Measurements from ENCODE around the gene LSM14B.

Gene LSM14B

DNA sequence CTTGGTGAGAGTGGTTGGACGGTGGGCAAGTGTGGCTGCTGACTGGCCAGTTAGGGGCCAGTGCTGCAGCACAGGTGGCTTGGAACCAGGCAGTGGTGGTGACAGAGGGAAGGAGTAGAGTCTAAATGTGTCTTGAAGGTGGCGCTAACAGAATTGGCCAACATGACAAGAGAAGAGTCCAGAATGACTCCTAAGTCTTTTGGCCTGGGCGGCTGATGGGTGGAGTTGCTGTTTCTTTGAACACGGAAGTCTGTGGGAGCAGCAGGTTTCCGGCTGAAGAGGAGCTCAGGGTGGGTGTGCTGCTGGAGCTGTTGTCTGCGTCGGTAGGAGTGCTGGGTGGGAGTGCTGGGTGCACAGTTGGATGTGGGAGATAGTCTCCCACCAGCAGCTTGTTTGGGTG, 10.1 kb downstream of the LSM14B start:
- no peak for DNase-seq (ENCODE audit: low read depth in 3 of 3, low spot score in 1 of 3)

DNA sequence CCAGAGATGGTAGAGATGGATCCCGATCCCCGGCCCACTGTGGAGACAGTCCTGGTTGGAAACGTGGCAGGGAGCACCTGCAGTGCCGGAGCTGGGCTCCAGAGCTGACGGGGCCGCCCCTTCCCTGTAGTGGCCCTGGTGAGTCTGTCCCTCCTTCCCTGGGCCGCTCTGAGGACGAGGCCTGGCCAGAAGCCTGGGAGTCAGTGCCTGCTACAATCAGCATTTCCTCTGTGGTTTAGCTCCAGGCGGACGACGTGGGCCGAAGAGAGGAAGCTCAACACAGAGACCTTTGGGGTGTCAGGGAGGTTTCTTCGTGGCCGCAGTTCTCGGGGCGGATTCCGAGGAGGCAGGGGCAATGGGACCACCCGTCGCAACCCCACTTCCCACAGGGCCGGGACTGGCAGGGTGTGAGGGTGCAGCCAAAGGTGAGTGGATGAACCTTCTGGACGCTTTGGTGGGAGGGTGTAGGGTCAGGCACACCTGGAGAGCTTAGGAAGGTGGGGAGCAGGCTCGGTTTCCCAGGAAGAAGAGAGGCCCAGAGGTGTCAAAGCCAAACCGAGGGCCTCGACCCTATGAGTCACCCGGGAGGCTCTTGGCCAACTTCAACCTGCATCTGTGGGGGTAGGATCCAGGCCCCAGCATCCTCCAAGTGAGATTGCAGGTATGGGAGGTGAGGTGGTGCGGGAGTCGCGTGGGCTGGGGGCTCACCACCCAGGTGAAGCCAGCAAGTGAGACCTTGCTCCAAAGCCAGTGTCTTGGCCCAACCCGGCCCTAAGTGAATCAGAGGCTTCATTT, 11.0 kb downstream of the LSM14B start:
- no peak for DNase-seq (ENCODE audit: low read depth in 3 of 3, low spot score in 1 of 3)

DNA sequence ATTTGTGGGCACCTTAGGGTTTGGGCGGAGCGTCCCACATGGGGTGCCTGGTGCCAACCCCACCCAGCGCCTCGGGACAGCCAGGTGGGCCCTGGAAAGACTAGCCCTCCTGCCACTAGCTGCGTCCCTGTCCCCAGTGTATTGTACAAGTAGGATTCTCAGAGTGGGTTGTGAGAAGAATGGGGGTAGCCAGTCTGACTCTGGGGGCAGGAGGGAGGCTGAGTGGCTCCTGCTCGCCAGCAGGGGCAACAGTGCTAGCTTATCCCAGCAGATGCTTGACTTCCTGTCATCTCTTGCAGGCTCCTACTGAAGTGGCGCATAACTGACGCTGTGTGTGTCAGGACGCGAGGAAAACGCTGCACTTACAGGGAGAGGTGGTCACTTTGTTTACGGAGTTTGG, 11.6 kb downstream of the LSM14B start:
- no peak for DNase-seq (ENCODE audit: low read depth in 3 of 3, low spot score in 1 of 3)

DNA sequence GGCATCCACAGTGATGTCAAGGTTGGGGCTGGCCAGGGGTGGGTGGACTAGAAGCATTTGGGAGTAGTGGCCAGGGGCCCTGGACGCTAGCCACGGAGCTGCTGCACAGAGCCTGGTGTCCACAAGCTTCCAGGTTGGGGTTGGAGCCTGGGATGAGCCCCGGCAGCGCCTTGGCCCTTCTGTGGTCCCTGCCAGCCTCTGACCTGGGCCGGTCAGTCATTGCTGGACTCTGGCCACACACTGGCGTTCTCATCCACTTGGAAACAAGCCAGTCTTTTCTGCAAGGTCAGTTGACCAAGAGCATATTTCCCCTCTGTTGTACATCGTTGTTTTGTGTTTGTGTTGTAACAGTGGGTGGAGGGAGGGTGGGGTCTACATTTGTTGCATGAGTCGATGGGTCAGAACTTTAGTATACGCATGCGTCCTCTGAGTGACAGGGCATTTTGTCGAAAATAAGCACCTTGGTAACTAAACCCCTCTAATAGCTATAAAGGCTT, 12.5 kb downstream of the LSM14B start:
- DNase-seq (ENCODE audit: low read depth in 3 of 3, low spot score in 1 of 3), result no peak

DNA sequence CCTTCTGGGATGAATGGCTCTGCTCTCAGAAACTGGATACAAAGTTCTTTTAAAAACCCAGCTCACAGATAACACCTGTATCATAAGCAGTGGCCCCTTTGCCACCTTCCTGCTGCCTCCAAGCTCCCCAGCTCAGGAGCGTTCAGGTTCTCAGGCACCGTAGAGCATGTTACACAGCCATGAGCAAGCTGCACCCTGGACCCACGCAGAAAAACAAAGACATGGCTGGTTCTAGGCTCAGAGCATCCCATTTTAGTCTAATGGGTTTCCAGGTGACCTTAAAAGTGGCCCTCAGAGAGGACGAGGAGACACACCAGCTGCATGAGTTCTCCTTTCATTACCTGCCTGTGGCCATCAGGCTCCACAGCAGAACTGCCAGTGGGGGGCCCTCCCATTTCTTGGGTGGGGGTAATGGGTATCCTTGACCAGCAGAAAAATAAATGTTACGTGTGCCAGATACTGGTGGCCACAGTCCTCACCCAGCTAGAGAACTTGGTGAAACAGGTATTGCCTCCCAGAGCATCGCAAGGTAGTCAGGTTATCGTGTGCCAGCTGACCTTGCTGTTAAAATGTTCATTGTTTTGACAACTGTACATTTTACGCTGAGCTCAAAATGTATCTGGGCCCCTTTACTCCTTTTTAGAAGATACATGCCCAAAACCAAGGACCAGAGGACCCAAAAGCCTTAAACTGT, 13.4 kb downstream of the LSM14B start:
- DNase-seq (ENCODE audit: low read depth in 3 of 3, low spot score in 1 of 3), result no peak

DNA sequence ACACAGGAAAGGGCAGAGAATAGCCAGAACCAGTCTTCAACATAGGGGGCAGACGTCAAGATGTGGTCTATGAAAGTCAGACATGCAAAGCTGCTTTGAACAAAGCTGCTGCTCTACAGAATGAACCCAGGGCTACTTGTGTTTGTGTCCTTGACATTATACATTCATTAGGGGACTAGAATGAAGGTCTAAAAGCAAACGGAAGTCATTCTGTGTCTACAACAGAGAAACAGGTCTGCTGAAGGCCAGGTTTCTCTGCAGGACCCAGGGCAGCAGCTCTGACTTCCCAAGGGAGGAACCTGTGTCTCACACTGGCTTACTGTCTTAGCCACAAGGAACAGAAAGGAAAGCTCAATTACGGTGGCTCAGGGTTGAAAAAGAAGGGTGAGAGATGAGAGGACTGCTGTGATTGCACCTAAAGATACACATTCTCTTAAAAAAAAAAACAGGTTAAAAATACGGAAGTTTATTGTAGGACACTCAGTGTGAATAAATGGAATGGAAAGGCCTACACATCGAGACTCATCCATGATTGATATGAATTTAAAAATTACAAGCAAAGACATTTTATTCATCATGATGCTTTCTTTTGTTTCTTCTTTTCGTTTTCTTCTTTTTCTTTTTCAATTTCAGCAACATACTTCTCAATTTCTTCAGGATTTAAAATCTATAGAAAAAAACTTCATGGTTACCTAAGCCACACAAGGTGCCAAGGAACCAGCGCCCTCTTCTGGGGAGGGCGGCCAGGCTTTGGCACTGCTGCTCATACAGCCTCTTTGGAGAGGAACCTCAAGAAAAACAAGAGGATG, 14.2 kb downstream of the LSM14B start:
- DNase-seq (ENCODE audit: low read depth in 3 of 3, low spot score in 1 of 3), result peak; percentile 33 to 48 (median 39)

DNA sequence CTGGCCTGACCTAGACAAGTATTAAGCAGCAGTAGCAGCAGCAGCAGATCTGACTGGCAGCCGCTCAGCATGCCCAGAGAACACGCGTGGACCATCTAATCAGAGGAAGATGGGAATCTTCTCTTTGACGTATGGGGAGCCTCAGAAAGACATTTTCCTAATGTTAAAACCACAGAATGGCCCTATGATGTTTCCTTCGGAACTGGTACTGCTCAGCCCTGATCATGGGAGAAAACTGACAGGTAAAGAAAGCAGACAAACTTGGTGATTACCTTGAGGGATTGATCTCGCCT, 14.8 kb downstream of the LSM14B start:
- DNase-seq (ENCODE audit: low read depth in 3 of 3, low spot score in 1 of 3), result no peak

DNA sequence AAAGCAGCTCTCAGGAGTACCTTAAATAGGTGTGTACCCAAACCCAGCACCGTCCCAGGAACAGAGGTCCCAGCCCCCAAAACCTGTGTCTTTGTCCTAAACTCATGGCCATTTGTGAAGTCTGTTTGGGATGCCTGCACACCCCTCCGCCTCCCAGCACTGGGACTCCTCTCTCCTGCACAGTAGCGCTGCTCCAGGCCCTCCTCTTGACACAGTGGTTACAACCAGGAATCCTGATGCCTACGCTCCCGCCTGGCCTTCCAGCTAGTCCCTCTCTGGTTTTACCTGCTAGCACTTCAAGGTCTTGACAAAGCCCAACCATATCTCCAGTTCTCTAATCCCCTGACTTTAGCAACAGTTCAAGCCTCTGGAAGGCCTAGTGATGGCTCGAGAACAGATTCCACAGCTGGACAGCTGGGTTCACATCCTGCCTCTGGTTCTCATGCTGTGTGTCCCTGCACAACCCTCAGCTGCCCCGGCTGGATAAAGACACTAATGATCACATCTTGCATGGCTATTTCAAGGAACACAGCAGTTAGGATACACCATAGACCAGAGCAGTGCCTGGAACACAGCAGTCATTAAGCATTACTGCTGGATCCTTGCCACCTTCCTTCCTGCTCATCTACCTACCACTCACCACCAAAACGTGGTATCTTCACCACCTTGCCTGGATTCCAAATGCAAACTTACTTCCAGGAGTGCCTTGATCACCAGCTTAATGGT, 15.4 kb downstream of the LSM14B start:
- no peak for DNase-seq (ENCODE audit: low read depth in 3 of 3, low spot score in 1 of 3)

DNA sequence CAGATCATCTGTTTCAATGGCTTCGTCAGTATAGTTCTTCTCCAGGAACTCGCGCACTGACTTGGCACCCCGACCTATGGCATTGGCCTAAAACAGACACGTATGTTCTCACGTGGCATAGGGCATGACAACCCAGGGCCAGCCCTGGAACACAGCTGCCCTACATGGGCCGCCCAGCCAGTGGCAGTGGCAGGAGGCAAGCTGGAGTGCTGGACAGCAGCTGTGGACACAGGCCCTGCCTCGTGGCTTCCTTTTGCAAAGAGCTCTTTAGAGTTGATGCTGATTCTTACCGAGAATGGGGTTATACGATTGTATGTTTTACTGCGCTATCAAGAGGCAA, 15.9 kb downstream of the LSM14B start:
- no peak for DNase-seq (ENCODE audit: low read depth in 3 of 3, low spot score in 1 of 3)

DNA sequence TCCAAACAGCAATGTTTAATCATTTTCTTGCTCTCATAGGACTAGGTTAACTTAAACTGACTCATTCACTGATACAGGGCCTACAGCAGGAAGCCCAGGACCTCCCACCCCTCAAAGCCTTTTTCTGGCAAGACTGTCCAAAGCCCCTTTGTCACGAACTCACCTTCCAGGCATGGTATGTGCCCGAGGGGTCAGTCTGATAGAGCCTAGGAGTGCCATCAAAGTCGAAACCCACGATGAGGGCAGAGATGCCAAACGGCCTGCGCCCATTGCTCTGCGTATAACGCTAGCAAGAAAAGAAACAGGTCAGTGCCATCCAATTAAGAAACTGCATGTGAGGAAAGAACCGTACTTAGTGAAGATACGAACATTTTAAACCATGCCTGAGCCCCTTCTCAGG, 16.6 kb downstream of the LSM14B start:
- DNase-seq (ENCODE audit: low read depth in 3 of 3, low spot score in 1 of 3), result no peak

DNA sequence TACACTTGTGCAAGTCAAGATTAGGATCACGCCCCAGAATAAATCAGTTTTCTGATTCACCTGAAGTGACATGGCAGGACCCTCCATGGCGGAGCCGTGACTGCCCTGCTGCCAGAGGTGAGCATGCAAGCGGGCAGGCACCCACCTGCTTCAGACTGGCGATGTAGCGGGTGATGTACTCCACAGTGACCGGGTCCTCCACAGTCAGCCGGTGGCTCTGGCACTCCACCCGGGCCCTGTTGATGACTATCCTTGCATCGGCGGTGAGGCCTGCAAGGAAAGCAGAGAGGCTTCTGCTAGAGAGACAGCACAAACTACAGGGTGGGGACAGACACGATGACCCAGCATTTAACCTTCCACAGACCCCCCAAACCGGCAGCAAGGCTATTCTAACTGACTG, 17.4 kb downstream of the LSM14B start:
- no peak for DNase-seq (ENCODE audit: low read depth in 3 of 3, low spot score in 1 of 3)

DNA sequence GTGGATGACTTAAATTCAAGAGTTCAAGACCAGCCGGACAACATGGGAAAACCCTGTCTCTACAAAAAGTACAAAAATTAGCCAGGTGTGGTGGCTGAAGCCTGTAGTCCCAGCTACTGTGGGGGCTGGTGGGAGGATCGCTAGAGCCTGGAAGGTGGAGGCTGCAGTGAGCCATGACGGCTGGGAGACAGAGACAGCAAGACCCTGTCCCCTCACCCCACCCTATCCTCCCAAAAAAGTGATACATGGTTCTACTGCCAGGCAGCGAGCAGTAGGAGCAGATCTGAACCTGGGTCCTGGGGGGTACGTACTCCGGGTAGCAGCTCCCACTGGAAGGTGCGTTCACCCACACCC, 18.7 kb downstream of the LSM14B start:
- DNase-seq (ENCODE audit: low read depth in 3 of 3, low spot score in 1 of 3), result no peak

DNA sequence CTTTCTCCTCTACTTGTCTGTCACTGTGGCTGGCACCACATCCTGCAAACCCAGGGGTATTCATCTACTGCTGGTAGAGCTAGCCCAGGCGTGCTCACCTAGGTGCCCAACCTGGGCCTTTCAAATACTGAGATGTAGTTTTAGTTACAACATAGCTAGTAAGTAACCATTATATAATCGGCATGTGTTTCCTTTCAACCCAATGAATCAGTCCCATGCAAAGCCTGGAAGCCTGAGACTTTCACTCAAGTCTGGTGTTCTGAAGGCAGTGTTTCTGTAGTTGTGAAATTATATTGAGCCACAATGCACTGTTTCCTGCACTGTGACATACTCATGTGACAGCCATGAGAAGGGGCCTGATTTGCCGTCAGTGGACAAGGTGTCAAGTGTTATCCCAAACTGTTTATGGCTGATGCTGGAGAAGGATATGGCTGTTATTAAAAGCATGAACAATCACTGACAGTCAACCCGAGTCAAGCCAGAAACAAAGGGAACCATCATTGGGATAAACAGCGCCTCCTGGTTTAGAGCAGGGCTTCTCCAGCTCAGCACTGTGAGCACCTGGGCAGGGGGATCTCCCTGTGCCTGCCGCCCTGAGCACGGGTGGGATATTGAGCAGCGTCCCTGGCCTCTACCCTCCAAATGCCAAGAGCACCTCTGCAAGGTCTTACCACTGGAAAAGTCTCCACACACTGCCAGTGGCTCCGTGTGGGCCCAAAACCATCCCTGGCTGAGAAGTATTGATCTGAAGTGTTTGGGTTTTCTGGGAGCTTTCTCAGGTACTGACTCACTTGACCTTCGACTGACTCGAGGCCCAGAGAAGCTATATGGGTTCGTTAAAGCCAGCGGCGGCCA, 19.3 kb downstream of the LSM14B start:
- no peak for DNase-seq (ENCODE audit: low read depth in 3 of 3, low spot score in 1 of 3)

DNA sequence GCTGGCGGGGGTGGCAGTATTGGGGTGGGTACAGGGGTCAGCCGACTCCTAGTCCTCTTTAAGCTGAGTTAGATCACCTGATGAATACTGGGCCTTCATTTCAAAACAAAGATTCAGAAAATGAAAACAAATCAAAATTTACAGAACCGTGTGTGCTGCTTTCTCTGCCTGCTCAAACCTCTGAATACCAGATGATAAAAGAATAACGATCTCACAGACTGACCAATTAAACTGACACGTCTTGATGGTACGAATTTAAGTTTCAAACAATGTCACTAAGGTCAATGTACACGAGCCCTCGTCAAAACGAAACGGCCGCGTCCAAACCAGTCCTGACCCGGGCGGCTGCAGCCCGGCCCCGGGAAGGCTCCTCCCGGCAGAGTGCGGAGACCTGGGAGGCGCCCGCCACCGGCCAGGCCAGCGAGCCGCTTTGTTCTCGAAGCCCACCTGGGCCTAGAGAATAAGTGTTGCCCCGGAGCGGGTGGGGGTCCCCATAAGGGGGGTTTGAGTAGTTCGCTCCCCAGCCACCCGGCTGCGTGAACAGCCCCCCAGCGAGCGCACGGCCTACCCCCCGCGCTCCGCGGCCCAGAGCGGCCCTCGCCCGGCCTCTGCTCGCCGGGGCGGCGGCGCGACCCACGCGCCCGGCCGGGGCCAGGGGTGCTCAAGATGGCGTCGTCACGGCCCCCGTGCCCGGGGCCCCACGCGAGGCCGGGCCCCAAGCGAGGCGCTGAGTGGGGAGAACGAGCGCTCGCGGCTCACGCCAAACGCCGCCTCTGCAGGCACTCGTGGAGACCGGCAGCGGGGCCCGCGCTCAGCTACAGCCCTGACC, 20.2 kb downstream of the LSM14B start:
- DNase-seq (ENCODE audit: low read depth in 3 of 3, low spot score in 1 of 3), result no peak

DNA sequence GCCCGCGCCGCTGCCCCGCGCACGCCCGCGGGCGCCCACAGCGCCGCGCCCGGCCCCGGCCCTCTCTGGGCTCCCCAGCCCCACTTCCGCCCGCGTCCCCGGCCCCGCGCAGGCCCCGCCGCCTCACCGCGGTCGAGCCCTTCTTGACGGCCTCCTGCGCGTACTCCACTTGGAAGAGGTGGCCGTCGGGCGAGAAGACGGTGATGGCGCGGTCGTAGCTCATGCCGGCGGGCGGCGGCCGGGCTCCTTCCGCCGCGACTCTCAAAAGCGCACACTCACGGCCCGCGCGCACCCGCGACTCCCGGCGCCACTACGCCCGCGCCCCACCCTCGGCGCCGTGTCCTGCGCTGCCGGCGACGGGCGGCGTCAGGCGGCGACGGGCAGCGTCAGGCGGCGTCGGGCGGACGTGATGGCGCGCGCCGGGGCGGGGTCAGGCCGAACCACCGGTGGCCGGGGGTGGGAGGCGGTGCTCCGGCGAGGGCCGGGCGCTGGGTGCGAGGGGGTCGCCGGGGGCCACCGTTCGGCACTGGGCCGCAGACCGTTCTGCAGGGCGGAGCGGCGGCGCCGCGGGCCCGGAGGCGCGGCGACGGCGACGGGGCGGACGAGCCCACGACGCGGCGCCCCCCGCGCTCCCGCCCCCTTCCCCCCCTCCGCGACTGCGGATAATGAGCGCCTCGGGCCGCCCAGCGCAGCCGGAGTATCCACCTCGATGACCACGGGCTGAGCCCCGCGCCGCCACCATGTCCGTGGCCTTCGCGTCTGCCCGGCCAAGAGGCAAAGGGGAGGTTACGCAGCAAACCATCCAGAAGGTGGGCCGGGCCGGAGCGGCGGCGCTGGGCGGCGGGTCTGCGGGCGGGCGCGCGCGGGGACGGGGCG, 21.0 kb downstream of the LSM14B start, which contains the start of the genes PSMA7 and SS18L1:
TSS of gene PSMA7 (minus strand) at position 314 of the 876 bp plus-strand sequence. CDS start at position 223, 91 bp downstream.
TSS of gene SS18L1 (plus strand) at position 689 of the 876 bp plus-strand sequence. CDS start at position 741, 52 bp downstream.
- peak; percentile 59 to 78 (median 71) for DNase-seq (ENCODE audit: low read depth in 3 of 3, low spot score in 1 of 3)

DNA sequence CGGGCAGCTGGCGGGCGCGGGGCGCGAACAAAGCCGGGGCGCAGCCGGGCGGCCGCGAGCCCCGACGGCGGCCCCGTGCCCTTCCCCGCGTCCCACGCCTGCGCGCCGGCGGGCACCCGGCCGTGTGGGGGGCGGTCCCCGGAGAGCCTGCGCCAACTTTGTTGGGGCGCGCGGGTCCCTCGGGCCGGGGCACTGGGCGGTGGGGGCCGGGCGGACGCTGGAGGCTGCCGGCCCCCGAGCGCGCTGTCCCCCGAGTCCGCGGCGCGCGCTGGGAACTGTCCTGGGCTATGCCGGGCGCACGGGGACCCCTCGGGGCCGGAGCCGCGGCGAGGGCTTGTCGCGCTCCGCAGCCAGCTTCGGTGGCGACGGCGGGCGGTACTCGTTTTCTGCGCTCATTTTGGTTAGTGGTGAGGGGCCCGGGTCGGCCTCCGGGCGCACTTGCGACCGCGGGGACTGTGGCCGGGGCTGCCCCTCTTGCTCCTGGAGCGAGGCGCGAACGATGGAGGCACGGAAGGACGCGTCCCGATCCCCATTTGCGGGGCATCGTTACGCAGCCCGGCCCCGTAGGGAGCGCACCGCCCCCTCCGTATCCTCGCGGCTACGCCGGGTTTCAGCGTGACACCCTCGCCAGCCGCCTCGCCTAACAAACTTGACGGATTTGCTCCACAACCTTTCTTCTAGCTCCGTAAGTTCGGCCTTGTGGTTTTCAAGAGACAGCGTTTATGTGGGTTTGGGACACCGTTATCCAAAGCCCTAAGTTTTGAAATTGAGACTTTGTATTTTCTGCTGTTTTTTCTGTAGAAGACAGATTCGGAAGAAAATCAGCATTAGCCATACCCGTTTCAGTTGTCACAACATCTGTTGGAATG, 21.9 kb downstream of the LSM14B start:
- DNase-seq (ENCODE audit: low read depth in 3 of 3, low spot score in 1 of 3), result peak in 1 of 3 donors; percentile 39

DNA sequence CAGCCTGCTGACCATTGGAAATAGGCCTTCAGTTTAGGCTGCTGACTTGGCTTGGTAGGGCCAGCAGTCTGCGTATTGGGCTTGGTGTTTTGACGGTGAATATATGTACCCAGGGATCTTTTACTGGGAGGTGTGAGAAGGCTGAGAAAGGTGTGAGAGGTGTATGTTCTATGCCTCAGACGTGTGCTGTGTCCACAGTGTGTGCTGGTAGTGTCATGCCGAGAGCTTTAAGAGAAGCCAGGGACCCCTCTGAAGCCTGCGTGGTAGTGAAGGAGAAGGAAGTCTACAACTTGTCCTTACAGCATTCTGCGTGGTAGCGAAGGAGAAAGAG, 23.4 kb downstream of the LSM14B start:
- no peak for DNase-seq (ENCODE audit: low read depth in 3 of 3, low spot score in 1 of 3)
